ENCODE measurements around the gene DCAF16.
A peak's percentile ranks its signal among the peaks of the same experiment; 100 is the strongest.

Gene DCAF16

DNA sequence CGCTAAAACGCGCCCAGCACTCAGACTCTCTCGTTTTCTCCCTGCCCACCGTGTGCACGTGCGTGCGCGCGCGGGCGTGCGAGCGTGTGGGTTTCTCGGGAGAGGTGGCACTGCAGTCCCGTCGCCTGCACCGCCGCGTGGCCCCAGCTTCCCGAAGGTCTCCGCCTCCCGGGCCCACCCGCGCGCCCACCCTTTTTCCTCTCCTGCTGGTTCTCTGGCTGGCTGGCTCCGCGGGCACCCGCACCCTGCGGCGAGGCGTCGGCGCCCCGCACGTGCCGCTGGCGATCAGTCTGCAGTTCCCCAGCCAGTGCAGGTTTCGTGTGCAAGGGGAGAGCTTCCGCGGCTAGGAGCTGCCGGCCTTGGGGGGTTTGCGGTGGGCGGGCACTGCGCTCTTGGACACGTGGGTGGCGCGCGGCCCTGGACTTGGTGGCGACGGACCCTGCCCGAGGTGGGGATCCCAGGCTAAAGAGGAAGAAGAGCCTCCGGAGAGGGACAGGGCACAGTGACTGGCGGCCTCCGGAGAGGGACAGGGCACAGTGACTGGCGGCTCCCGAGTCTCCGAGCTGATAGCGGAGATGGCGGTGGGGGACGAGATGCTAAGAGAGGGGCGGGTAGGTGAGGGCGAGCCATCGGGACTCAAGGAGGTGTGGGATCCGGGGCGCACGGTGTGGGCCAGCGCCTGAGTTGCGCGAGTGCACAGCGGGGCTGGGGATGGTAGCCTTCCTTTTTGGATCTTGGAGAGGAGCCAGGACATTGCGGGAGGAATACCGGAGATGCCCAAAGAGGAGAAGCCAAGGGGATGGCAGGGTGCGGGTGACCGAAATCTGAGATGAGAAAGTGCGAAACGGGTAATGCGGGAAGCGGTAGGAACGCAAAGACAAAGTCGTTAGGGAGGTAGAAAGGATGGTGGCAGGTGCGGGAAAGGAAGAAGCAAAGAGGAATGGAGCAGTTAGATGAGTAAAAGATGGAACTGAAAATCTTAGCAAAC, 29.0 kb downstream of the DCAF16 start, which contains the start of gene FAM184B:
TSS of gene FAM184B (minus strand) at position 322 of the 988 bp plus-strand sequence. CDS start 322 bp downstream, outside the sequence.
- DNase-seq, result peak; percentile 57

DNA sequence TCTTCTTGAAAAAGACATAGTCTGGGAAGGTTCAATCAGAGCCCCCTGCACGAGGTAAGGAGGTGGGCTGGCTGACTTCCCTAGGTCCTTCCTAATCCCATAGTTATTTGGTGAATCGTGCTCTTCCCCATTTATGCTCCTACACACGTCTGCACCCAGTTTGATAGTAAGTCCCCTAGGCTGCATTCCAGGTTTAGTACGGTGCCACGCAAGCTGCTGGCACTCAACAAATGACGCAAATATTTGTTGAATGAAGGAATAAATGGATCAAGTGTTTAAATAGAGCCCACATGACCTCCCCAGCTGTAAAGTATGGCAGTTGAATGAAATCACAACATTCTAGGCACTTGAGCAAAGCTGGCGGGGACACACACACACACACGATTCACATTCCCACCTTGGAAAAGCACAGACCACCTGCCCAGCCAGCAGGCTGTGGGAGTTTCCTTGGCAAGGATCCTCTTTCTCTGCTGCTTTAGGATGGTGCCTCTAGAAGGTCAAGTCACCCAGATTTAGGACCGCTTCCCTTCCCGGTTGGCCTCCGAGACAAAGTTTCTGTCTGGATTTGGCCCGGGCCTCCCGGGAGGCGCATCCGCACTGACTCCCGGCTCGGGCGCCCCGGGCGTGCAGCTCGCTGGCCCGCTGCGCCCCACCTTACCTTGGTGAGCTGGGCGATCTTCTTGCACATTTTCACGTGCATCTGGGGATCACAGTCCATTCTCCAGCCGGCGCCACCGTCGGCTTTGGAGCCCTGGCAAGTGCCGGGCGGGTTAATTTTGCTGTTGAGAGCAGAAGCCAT, 29.9 kb downstream of the DCAF16 start:
- DNase-seq, result peak; percentile 35

DNA sequence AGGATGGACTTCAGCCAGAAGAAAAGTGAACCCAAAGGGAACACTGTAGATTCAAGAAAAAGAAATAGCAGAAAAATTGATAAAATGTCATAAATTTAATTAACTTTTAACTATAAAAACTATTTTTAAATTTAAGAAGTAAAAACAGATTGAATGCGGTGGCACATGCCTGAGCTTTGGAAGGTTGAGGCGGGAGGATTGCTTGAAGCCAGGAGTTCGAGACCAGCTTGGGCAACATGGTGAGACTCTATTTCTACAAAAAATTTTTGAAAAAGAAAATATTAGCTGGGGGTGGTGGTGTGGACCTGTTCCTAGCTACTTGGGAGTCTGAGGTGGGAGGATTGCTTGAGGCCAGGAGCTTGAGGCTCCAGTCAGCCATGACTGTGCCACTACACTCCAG, 32.1 kb downstream of the DCAF16 start:
- no peak for DNase-seq

DNA sequence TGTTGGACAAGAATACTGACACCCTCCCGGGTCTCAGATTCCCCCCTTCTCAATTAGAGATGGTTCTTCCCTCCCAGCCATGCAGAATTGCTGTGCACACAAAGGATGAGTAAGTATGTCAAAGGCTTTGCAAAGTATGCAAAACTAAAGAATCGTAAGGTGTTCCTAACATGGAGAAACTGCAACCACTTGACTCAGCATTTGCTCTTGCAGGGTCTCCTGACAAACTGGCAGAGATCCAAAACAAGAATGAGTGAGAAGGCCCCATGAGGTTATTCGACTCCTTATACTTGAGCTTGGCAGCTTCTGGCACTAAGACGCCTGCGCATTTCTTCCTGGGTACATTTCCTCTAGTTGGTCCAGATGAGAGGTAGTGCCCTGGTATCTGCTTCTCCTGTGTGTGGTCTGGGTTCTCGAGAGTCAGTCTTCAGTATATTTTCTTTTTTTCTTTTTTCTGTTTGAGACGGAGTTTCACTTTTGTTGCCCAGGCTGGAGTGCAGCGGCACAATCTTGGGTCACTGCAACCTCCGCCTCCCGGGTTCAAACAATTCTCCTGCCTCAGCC, 37.3 kb downstream of the DCAF16 start:
- no peak for DNase-seq

DNA sequence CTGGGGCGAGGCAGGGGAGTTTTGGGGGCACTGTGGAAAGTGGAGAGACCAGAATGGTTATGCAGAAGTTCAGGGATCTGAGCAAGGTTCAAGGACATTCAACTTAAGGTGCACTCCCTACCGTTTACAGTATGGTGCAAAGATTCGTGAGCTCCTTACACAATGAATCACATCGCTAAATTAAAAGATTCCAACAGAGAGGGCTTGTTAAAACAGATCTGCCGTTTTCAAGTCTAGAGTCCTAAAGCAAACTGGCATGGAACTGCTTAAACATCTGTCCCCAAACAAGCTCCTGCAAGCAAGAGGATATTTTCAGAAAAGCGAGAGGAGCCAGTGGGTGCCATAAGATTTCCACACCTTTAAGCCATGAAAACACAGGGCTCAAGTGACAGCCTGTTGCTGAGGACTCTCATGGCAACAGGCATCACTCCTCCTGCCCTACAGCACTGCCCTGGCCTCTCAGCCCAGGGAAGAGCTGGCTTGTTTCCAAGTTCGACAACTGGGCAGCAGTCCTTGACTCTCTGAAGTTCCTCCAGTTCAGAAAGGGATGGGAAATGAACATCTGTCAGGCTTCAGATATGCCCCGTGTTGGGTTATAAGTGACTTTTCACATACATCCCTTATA, 39.2 kb downstream of the DCAF16 start:
- DNase-seq, result no peak

DNA sequence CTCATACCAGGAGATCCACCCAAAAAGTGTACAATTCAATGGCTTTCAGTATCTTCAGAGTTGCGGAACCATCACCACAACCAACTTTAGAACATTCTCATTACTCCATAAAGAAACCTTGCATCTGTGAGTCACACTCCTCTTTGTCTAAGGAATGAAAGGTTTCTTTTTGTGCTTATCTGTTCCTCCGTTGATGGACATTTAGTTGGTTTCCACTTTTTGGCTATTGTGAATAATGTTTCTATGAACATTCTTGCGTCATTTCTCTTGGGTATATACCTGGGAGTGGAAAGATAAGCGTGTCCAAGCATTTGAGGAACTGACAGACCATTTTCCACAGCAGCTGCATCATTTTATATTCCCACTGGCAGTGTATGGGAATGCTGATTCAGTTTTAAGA, 39.7 kb downstream of the DCAF16 start:
- DNase-seq, result no peak

DNA sequence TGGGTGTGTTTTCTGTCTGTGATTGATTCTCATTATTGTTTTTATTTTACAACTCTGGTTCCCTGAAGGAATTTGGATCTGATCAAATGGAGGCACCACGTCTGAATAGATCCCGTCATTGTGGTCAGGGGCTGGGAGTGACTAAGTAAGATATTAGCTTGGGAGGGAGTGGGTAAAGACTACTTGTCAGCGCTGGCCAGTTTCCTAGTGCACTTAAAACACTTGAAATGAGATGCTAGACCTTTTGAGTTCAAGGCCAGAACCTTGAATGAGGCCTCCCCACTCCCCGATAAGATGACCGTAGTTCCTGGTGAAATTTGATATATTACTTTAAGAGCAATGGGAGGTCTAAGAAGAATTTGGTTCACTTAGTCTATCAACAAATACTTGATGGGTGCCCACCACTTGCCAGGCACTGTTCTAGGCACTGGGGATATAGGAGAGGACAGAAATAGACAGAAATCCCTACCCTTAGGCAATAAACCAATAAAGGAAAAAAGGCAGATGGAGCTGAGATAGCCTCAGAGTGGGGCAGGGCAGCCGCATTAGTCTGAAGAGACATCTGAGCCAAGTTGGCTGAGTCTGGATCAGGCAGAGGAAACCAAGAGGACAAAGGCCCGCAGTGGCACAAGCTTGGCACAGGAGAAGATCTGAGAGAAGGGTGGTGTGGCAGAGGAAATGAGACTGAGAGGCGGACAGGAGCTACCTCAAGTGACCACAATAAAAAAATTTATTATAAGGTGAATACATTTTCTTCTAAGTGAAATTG, 41.0 kb downstream of the DCAF16 start:
- DNase-seq, result no peak

DNA sequence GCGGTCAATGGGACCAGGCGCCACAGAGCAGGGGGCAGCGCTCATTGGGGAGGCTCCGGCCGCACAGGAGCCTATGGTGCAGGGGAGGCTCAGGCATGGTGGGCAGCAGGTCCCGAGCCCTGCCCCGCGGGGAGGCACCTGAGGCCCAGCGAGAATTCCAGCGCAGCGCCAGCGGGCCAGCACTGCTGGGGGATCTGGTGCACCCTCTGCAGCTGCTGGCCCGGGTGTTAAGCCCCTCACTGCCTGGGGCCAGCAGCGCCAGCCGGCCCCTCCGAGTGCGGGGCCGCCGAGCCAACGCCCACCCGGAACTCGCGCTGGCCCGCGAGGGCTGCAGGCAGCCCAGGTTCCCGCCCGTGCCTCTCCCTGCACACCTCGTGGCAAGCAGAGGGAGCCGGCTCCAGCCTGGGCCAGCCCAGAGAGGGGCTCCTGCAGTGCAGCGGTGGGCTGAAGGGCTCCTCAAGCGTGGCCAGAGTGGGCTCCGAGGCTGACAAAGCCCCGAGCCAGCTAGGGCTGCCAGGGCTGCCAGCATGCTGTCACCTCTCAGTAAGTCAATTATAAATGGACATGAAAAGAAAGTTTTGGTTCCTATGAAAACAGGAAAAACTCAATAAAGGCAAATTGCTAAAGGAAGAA, 43.6 kb downstream of the DCAF16 start:
- DNase-seq, result no peak

DNA sequence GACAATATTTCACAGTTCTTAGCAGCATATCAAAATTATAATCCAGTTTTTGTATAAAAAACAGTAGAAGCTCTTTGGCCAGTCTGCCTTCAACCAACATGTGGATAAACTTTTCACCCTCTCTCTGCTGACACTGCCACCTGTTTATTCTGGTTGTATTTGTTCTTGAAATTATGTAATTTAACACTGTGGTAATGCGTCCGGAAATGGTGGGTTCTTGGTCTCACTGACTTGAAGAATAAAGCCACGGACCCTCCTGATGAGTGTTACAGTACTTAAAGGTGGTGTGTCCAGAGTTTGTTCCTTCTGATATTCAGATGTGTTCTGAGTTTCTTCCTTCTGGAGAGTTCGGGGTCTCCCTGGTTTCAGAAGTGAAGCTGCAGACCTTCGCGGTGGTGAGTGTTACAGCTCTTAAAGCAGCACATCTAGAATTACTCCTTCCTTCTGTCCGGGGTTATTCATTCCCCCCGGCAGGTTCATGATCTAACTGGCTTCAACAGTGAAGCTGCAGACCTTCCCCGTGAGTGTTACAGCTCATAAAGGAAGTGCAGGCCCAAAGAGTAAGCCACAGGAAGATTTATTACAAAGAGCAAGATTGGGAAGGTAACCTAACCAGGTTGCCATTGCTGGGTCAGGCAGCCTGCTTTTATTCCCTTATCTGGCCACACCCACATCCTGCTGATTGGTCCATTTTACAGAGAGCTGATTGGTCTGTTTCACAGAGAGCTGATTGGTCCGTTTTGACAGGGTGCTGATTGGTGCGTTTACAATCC, 44.9 kb downstream of the DCAF16 start:
- no peak for DNase-seq

DNA sequence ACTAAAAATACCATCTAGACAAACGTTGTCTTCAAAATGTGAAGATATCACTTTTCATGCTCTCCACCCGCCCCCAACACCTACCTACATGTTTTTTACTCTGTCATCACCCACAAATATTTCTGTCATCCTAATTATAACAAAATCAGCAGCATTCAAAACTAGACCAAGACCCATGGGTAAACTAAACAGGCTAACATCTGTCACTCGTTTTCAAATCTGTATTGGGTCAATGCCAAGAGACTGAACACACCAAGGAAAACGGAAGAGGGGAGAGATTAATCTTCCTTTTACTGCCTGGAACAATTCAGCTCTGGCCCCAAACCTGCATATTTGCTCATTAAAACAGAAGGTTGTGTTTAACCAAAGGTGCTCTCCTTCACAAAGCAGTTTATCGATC, 46.6 kb downstream of the DCAF16 start:
- DNase-seq, result no peak

DNA sequence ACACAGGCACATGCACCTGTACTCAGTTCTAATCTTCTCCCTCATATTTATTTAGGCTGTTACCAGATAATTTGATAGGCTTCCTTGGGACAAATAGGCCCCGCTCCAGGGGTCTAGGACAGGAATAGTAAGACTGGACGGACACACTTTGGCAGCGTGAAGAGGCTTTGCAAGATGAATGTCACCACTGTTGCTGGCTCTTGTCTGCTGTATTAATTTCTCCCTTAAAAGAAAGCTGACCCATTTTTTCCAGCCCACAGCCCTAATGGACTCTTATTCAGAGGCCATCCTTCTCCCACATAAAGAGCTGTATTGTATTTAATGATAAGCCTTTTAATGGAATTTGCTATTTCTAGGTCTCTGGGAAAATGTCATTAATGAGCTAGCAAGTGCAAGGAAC, 47.1 kb downstream of the DCAF16 start:
- DNase-seq, result no peak

DNA sequence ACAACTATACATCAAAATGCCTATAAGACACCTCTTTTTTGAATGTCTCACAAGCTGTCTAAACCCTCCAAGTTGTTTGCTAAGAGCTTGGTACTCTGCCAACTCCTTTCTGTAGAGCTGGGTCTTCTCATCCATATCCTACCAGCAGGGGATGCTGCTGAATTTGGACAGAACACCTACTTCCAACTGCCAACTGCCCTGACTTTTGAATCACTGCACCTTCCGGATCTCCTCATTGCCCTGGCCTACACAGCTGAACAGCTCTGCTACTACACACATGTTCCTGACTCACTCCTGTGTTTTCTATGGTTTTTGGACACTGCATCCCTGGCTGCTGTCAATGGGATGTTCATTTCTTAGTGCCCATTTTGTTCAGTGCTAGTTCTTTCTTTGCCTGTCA, 47.8 kb downstream of the DCAF16 start:
- DNase-seq, result peak; percentile 31

DNA sequence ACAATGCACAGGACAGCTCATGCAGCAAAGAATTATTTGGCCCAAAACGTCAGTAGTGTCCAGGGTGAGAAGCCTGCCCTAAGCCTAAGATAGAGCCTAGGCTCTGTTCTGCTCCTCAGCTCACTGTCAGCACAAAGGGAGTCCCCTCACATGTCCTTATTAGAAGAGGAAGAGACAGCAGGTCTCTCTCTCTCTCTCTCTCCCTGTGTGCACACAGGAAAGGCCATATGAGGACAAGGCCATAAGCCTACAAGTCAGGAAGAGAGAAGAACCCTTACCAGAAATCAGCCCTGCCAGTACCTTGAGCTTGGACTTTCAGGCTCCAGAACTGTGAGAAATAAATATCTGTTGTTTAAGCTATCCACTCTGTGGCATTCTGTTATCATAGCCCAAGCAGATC, 49.5 kb downstream of the DCAF16 start:
- no peak for DNase-seq

DNA sequence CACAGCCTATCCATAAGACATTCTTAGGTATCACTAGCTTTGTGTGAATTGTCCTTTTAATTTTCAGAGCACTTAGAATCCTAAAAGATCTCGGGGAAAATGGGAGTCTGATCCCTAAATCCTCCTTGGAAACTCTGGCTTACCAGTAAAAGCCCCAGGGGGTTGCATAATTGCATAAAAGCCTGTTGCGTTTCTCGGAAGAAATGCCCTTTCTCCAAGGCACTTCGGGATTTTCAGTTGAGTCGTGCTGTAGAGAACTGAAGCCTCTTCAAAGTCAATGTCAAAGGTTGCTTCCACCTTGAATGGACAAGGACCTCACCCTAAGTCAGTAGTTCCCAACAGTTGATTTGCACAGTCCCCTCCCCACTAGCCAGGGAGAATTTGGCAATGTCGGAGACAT, 49.9 kb downstream of the DCAF16 start:
- no peak for DNase-seq

DNA sequence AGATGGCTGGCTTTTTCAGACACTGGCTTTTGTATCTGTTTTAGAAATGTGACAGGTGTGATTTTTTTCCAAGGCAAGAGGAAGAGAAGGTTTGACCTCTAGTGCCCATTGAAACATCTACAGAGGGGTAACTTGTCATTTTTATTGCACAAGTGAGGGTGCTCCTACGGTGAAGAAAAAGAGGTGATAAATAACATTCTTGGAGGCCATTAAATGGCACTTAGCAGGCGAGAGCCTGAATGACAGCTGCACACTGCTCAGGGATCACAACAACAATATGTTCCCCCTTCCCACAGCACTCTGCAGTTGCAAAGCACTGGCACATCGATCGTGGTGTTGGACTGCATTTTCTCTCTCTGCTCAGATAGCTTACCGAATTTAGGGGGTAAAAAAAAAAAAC, 52.1 kb downstream of the DCAF16 start:
- DNase-seq, result peak; percentile 63

DNA sequence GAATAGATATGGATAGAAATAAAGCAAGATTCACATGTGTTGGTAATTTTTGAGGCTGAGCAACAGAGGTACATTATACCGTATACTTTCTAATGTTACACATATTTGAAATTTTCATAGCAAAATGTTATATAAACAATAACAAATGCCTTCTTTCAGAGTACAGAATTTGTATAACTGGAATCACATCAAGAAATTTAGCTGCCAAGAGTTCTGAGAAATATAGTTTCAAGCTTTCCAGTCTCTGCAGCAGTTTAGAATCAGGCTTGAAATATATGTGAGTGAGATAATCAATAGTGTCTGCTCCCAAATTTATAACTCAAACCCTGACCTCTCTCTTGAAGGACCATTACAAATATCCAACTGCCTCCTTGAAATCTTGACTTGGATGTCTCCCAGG, 52.9 kb downstream of the DCAF16 start:
- DNase-seq, result no peak

DNA sequence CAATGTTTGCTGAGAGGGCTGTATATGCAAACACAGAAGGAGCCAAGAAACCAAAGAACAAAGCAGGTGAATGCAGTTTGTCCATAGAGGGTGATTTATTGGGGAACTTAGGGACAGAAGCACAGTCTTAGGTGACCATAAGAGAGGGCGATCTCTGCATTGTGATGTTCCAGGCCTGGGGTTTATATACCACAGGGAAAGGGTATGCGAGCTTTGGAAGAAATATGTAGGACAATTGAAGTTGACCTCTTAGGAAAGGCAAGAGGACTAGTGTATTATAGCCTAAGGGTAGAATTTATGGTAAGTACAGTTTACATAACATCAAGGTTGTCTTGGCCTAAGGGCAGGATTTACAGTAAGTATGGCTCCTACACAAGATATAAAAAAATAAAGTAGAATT, 56.9 kb downstream of the DCAF16 start:
- DNase-seq, result no peak

Measured in NCI-H146 (cell line).